GM19467 (cell line): ENCODE data around the gene CECR2.
"Not testable (repeated sequence)": the region's sequence is repeated elsewhere in the genome, so short reads cannot be mapped to it uniquely, and the experiment has no call there.

Experiments
- ATAC-seq: cut with Tn5 transposase; IDR thresholded peaks from one replicate; pipeline ENCODE4 v1.9.1; 2021; ENCODE audit warnings: mild to moderate bottlenecking, moderate library complexity; ENCODE audit not compliant: unreplicated experiment

The CECR2 gene

GRCh38 chr22:17563936-17564391 lies 194.7 kb downstream of the CECR2 start:
- no peak for ATAC-seq

GRCh38 chr22:17566016-17566687 lies 196.9 kb downstream of the CECR2 start:
- not testable (repeated sequence) for ATAC-seq

- ATAC-seq = no peak
Measured at GRCh38 chr22:17566776-17567175, 197.5 kb downstream of the CECR2 start.

- ATAC-seq = no peak
Measured at GRCh38 chr22:17569971-17570511, 200.8 kb downstream of the CECR2 start.

GRCh38 chr22:17570851-17571631 lies 201.8 kb downstream of the CECR2 start:
- ATAC-seq = no peak

- ATAC-seq = no peak
Measured at GRCh38 chr22:17575151-17575550, 205.9 kb downstream of the CECR2 start.

GRCh38 chr22:17575681-17576080 lies 206.4 kb downstream of the CECR2 start:
- ATAC-seq = no peak

GRCh38 chr22:17576470-17576869 lies 207.2 kb downstream of the CECR2 start:
- no peak for ATAC-seq

- no peak for ATAC-seq
Measured at GRCh38 chr22:17578136-17578754, 209.0 kb downstream of the CECR2 start.

GRCh38 chr22:17579535-17579981 lies 210.3 kb downstream of the CECR2 start:
- no peak for ATAC-seq

GRCh38 chr22:17580441-17581031 lies 211.3 kb downstream of the CECR2 start:
- ATAC-seq = no peak

- no peak for ATAC-seq
Measured at GRCh38 chr22:17581056-17581455, 211.8 kb downstream of the CECR2 start.

- no peak for ATAC-seq
Measured at GRCh38 chr22:17581631-17582030, 212.4 kb downstream of the CECR2 start.

GRCh38 chr22:17583151-17583550 lies 213.9 kb downstream of the CECR2 start:
- no peak for ATAC-seq

- ATAC-seq = no peak
Measured at GRCh38 chr22:17586831-17587440, 217.7 kb downstream of the CECR2 start.

GRCh38 chr22:17587629-17588028 lies 218.4 kb downstream of the CECR2 start:
- no peak for ATAC-seq

- ATAC-seq = no peak
Measured at GRCh38 chr22:17588606-17589005, 219.3 kb downstream of the CECR2 start.

- ATAC-seq = no peak
Measured at GRCh38 chr22:17589810-17590375, 220.6 kb downstream of the CECR2 start.

GRCh38 chr22:17590586-17590985 lies 221.3 kb downstream of the CECR2 start:
- no peak for ATAC-seq

GRCh38 chr22:17592201-17592600 lies 222.9 kb downstream of the CECR2 start:
- no peak for ATAC-seq
